SU-DHL-6 (cell line): ENCODE measurements around the gene EXOC6B.

Experiments used
- CTCF ChIP-seq: fragments of 200-600 bp; sonication (generic); IDR thresholded peaks from one replicate; pipeline ENCODE4 v1.5.1; 2017; ENCODE audit warnings: antibody characterized with exemption, mild to moderate bottlenecking, low read length, moderate library complexity; ENCODE audit not compliant: insufficient read depth, poor library complexity, severe bottlenecking
- EZH2phosphoT487 ChIP-seq: fragments of 200-600 bp; sonication (generic), shearing (Covaris generic); conservative IDR thresholded peaks from 2 replicates; pipeline ENCODE4 v1.6.1; 2018; ENCODE audit warnings: mild to moderate bottlenecking, antibody characterized with exemption, low read length, moderate library complexity, mixed read lengths

GRCh38 chr2:72825257-72826155 lies at the start of gene EXOC6B:
- TF ChIP-seq CTCF (no peak), EZH2phosphoT487 (no peak)
